Activated CD4-positive, CD25-positive, alpha-beta regulatory T cell treated with anti-CD3 and anti-CD28 coated beads, Interleukin-2, amount 50 U/mL, for 24 hours (primary cell): ENCODE results near the gene SSBP3.

Experiments
- ATAC-seq, 2 donors: fragments of 150-1000 bp; cut with Tn5 transposase; one replicate each; pipeline ENCODE4 v1.10.0; 2021; ENCODE audit warnings: mild to moderate bottlenecking in 1 of 2, moderate library complexity in 1 of 2

SSBP3 gene

DNA sequence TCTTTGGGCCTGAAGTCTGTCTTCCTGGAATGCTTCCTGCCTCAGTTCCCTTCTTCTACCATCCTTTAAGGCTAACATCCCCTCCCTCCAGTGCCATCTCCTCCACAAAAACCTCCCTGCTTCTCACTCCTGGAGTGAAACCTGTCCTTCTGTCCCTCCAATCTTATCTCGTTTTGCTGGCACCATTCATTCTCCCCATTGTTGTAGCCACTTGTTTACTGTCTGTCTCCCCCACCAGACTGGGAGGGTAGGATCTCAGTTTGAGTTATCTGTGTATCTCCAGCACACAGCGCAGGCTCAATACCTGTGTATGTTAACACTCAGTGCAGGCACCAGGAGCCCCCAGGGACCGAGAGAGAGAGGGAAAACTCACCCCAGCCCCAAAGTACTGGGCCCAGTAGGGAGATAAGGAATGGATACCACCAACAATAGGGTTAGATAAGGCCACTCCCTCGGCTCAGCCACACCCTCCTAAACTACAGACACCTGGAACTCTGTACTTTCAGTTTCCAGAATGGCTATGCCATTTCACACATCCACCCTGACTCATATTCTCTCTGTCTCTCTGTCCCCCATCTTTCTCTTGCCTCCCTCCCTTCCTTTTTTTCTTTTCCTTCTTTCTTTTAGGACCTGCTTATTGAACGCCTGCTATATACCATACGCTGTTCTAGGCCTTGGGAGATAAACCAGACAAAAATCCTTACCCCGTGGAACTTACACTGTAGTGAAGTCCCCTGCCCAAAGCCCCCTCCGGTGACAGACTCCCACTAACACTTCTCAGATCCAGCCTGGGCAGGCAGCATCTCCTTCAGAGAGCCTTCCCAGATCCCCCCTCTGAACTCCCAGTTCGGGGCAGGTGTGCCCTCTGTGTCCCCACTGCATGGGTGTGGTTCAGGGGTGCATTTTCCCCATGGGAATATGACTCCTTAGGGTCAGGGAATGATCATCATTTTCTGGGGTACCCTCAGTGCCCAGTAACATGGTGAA, 3.3 kb upstream of the SSBP3 start:
- peak; percentile 39 to 46 for ATAC-seq

GRCh38 chr1:54408147-54409066, 2.2 kb upstream of the SSBP3 start:
- no peak for ATAC-seq

GRCh38 chr1:54407404-54408146, 1.4 kb upstream of the SSBP3 start:
- peak; percentile 31 to 44 for ATAC-seq

GRCh38 chr1:54407154-54407403, 885 bp upstream of the SSBP3 start:
- ATAC-seq: no peak

DNA sequence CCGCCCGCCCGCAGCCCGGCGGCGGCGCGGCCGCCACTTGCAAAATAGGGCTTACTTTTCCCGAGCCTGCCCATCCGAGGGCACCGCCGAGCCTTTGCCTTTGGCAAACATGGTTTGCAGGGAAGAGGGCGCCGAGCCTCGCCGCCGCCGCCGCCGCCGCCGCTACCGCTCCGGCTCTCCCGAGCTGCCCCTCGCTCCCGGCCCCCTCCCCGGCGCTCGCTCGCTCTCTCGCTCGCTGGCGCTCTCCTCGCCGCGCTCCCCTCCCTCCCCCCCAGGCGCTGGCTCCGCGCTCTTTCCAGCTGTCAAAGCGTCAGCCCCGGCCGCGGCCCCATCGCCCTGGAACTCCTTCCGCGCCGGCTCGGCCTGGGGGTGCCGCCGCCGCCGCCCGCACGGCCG, 298 bp downstream of the SSBP3 start:
- peak in 1 of 2 donors; percentile 14 for ATAC-seq

DNA sequence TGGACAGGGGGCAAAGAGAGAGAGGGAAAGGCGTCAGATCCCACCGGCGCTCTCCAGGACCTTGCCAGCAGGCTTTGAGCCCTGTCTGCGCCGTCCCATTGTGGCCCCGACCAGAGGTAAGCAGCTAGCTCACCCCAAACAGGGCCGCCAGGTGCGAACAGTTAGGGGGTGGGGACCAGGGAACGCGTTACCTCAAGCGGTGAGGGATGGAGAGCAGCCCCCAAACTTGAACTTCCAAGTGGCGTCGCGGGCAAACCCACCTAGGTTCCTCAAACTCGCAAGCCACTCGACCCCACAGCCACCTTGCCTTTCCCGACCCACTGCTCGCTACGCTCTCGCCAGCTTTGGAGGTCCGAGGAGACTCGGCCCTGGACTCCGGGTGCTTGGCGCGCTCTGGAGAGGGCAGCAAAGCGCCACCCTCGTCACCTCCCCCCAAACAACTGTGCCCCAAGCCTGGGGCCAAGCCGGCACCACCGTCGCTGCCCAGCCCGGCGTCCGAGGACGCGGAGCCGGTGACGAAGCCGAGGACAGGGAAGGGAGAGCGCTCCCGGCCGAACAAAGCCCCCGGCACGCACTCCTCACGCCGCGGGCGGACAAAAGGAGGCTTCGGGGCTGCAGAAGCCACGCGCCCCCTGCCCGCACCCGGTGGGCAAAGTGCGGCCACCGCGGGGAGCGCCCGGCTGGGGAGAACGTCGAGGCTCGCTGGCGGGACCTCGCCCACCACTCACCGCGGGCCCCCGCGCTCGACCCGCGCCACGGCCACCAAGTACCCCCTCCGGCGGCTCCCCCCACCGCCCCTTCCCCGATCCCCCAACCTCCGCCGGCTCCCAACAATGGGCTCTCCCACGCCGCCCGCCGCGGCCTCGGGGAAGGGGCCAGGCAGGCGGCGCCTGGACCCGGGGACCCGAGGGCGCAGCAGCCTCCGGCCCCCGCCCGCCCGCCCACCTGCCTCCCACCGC, 976 bp downstream of the SSBP3 start:
- no peak for ATAC-seq

DNA sequence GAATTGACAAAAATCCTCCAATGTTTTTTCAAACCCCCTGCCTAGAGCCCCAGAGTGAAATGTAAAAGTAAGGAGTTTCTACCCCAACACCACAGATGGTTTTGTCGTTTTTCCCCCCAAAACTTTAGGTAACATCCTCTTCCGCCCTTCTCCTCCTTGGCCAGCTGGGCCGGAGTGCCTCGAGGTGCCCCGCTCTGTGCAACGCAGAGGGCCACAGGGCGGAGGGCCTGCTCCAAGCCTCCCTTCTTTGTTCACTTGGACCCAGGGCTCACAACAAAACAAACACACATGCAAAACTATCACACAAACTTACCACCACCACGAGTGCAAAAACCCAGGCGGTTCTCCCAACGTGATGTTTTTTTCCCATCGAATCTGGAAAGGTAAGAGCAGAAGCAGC, 1.9 kb downstream of the SSBP3 start:
- ATAC-seq: no peak

DNA sequence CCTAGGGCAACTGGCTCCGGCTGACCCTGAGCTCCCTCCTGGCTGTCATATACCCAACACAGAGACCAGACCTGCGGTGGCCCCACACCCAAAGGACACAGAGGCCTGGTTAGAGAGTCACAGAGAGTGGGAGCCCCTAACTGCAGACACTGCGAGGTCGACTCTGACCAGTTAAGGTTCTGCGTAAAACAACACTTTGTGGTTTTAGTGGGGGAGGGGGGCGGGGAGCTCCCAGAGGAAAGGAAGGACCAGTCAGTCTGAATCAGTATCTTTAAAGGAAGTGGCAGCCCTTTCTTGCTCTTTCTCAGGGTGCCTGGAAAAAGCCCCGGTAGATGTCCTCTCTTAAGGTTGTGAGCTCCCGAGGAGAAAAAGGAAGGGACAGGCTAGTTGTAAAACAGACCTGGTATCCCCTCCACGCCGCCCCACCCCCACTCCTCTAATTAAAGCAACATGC, 2.4 kb downstream of the SSBP3 start:
- ATAC-seq: no peak

DNA sequence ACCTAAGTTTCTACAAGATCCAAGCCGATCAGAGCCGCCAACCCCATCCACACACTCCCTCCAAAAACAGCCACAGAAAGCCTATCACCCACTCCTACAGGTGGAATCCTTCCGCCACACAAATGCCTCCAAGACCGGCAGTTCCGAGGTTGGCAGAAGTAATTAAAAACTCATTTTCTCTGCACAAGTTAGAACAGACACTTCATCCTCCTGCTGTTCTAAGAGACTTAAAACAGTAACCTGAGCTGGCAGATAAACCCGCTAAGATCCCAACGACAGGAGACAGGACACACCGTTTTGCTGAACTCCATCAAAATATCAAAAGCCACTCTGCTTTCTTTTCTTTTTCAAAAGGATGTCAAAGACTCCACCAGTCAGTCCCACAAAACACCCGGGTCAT, 2.8 kb downstream of the SSBP3 start:
- ATAC-seq: no peak

- ATAC-seq: no peak
Observed at GRCh38 chr1:54402896-54403295, 3.3 kb downstream of the SSBP3 start.

DNA sequence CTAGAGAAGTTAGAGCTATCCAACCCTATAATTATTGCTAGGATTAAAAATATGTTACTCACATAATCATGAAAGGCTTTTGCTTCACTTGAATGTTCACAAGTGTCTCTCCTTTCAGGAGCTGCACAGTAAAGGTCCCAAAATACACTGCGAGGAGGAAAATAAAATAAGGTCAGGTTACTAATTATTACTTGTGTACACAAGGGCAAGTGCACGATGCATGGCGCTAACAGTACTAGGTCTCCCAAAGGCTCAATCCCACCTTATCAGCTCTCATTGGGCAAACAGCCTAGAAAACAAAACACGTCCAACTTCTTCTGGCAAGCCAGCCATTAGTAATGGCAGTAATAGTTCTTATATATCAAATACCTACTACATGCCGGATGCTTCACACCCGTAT, 4.4 kb downstream of the SSBP3 start:
- ATAC-seq: no peak

- ATAC-seq: peak; percentile 68 to 76
Observed at GRCh38 chr1:54400329-54400728, 5.9 kb downstream of the SSBP3 start.

- ATAC-seq: peak; percentile 58 to 62
Observed at GRCh38 chr1:54399765-54400164, 6.4 kb downstream of the SSBP3 start.

DNA sequence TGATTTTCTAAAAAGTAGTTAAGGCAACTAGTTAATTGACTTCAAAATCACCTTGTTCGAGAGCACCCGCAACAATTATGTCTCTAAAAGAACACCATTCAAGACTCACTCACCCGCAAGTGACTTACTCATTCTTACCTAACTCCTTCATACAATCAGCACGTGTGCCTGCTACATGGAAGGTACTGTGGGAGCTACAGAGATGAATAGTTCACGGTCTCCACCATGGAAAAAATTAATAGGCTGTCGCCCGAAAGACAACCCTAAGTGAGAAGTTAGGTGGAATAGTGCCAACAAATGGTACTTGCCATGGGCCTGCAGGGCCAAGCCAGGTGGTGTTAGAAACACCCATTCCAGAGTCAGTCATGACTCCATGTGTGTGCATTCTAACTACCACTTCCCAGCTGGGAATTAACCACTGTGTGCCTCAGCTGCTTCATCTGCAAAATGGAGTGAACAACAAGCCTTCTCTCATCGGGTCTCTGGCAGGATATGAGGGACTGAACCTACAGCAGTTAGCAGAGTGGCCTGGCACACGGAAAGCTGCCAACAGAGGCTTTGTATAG, 7.1 kb downstream of the SSBP3 start:
- peak; percentile 77 for ATAC-seq

- no peak for ATAC-seq
Observed at GRCh38 chr1:54397980-54398379, 8.2 kb downstream of the SSBP3 start.

DNA sequence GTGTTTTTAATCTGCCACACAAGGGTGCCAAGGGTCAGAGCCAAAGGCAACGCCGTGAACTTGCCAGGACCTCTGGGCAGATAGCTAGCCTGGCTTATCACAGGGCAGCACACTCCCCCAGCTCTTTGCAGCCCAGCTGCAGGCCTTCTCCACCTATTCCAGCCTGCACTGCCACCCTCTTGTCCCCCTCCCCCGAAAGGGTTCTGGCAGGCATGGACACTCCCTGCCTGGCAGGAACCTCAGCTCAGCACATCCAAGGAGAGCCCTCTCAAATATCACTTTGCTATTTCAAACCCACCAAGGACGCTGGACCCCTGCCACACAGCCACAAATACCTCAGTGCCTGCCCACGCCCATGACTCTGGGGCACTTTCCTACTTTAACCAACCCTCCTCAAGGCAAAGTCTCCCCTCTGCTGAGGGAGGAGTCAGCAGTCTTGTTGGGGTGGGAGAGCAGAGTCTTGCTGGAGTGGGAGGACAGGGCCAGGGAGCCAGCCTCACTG, 9.1 kb downstream of the SSBP3 start:
- ATAC-seq: no peak

DNA sequence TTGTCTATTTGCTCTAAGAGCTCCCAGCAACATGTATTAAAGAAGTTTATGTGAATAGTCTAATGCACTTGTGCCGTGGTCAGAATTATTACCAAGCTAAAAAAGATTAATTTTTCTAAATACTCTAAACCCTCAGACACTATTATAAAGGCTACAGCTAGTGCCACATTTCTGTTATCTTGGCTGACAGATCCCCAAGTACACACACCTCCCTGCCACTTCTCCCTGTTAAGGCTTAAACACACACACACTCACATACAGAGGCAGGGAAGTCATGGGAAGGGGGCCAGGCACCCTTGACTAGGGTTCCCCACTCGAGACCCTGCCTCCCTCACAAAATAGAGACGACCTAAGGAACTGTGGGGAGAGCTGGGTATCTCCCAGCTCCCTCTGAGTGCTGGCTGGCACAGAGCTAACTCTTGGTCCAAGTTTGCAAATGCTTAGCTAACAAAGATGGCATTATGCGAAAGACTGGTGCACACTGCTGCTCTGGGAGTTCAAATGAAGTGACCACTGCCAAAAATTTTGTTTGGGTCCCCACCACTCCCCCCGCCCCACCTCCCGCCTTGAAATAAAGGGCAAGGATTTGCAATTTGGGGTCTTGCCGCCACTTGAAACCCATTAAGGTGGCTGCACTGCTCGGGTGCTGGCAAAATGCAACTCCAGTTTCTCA, 9.8 kb downstream of the SSBP3 start:
- ATAC-seq: no peak

GRCh38 chr1:54395281-54395934, 10.8 kb downstream of the SSBP3 start:
- ATAC-seq: no peak

- ATAC-seq: no peak
Observed at GRCh38 chr1:54394104-54394503, 12.1 kb downstream of the SSBP3 start.

GRCh38 chr1:54392401-54392800, 13.8 kb downstream of the SSBP3 start:
- no peak for ATAC-seq
